NCI-H2081 treated with DMSO at 0.1 percent for 48 hours (cell line): ENCODE data around the gene CHST2.

Experiments used
- DNase-seq: peaks from one replicate; lab custom pipeline; 2025; lab: John Stamatoyannopoulos, UW

Gene CHST2

DNA sequence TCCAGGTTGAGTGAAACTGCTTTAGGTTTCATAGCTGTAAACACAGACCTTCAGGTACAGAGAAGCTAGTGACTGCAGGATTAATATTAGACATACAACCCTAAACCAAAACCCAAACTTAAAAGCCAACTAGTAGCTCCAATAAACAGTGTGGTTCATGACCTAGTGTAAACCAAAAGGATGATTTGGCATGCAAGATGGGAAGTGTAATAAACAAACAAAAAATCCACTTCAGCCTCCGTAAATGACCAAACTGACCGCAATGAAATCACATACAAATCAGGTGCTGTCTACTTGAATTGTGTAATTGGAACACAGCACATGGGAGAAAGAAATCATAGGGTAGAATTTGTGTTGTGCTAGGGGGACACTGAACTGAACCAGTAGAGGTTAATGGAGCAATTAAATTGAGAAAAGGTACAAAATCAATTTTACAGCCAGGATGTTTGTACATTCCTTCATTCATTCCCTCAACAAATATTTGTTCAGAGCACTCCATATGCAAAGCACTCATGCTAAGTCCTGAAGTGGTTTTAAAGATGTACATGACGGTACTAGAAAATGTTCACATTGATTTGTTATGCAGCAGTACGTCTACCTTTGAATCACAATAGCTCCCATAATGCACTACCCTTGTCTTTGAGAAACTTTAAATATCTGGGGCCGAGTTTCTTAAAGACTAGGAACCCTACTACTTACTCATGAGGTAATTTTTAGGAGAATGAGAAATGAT is 21.4 kb upstream of the CHST2 start:
- no peak for DNase-seq

DNA sequence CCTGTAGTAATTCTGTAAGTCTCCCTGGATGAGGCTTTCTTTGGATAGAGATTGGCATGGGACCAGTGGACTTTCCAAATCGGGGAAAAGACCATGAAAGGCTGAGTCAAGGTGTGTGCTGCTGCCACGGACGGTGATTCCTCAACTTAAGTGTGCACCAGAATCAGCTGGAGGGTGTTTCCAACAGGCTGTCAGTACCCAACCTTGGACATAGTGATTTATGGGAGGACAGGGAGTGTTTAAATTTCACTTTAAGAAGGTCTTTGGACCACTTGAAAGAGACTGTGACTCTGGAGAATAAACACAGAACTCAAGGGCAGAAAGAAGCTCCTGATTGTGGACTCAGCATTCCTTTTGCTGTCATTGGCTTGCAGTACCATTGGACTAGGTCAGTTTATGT is 20.4 kb upstream of the CHST2 start:
- DNase-seq = no peak

DNA sequence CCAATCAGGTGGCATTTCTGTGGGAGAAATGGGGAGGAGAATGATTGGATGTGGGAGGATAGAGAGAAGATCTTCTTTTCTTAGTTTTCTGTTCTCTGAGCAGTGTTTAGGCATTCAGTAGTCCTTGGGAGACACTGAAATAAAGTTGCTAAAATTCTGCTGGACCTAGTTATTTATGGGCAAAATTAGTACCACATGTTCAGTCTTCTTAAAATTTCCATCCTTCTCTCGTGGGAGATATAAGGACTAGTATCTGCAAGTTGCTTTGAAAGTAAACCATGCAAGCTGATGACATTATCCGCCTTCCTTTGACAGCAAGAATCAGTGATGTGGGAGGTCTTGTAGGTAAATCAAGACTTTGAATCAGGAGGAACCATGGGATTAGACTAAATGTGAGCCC is 19.9 kb upstream of the CHST2 start:
- DNase-seq = no peak

DNA sequence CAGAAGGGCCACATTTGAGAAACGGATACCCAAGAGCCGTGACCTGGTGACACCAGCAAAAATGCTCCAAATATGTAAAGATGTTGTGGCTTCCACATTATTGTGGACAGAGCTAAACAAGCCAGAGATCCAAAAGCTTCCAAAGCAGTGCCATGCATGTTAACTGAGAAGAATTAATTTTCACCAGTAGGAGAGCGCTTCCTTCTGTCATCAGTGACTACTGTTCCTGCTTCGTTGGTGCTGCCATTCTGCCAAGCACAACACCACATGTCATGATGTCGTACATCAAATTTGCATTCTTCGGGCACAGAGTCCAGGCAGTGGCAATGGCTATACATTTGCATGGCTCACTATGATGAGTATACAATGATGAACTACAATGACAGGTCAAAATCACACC is 19.1 kb upstream of the CHST2 start:
- no peak for DNase-seq

DNA sequence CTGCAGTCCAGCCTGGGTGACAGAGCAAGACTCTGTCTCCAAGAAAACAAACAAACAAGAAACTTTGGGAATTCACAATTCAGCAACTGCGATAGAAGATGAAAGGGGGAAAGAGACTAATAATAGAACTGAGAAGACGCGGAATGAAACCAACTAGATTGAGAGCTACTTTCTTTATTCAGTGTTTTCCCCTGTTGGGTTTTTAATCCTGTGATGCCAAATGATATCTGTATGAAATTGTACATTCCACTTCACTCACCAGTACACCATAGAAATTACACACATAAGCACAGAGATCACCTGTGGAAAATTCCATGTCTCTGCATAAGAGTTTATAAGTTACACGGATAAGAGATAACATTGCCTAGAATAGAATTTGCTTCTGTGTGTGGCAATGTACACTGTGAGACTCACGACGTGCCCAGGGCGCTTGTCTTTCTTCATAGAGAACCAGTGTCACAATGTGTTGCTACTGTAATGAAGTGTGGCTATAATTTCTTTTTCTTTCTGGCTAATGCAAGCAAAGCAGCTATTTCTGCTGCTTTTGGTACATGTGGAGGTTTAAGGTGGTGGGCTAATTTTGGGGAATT is 17.7 kb upstream of the CHST2 start:
- no peak for DNase-seq

DNA sequence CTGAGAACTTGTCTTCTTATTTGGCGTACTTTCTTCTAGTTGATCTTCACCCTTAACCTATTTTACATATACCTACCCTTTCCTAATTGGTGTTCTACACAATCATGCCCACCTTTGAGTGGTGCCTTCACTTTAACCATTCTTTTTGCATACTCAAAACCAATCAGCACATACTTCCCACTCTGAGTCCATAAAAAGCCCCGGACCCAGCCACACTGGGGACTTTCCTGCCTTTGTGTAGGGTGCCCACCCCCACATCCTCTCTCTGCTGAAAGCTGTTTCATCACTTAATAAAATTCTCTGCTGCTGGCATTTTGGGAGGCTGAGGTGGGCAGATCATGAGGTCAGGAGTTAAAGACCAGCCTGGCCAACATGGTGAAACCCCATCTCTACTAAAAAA is 15.9 kb upstream of the CHST2 start:
- DNase-seq = no peak

DNA sequence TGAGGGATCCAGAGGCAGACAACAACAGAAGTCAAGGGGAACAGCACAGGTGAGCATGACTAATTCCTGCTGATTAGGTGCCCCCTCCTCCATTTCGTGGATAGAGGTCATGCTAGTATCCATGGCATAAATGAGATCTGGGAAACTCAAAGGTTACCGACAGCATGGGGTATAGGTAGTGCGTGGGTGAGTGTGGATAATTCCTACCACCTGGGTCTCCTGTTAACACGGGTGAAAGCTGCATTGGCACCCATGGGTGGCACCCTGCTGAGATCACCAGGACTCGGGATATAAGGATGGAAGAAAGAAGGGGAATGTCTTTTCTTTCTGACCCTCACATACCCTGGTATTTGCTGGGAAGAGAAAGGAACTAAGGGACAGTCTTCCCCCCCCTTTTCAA is 14.4 kb upstream of the CHST2 start:
- no peak for DNase-seq

DNA sequence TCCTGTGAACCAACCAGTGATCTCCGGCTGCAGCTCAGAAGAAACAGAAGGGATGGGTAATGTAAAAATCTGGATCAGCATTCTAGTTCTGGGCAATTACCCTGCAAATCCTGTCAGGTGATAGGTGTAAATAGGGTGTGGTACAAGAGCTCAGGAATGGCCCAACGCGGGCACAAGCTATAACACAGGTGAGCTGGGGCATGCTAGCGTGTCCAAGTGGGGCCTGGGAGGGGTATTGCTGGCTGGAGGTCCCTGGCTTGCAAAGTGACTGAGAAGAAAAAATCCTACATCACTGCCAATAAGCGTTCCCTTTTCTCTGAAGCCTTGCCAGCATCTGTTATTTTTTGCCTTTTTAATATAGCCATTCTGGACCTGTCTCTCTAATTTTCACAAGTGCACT is 9.7 kb upstream of the CHST2 start:
- DNase-seq = no peak

DNA sequence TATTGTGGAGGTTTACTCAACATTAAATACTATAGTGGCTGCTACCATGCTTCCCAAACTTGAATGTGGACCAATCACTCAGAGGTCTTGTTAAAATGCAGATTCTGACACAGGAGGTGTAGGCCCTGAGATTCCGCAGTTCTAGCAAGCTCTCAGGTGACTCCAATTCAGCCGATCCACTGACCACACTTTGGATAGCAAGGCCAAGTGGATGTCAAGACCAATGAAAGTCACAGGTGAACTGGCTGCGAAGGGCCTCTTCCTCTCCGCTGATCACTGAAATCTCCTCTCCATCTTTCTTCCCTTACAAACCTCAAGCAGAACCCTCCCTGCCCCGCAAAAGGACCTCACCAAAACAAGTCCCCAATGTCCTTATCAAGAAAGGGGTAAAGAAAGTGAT is 9.2 kb upstream of the CHST2 start:
- no peak for DNase-seq

DNA sequence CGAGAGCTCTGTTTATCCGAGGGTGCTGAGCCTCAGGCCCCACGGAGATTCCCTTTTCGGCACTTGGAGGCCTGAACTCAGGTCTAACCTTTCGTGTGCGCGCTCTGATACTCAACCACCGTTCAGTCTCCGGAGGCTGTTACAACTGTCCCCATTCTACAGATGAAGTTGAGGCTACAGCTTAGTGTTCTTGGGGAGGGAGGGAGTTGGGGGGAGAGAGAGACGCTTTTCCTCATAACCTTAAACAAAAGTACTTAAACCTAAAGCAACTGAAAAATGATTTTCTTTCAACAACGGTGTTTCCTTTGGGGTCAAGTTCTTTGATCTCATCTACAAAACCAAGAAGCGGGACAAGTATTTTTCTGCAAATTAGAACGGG is 952 bp upstream of the CHST2 start:
- no peak for DNase-seq

DNA sequence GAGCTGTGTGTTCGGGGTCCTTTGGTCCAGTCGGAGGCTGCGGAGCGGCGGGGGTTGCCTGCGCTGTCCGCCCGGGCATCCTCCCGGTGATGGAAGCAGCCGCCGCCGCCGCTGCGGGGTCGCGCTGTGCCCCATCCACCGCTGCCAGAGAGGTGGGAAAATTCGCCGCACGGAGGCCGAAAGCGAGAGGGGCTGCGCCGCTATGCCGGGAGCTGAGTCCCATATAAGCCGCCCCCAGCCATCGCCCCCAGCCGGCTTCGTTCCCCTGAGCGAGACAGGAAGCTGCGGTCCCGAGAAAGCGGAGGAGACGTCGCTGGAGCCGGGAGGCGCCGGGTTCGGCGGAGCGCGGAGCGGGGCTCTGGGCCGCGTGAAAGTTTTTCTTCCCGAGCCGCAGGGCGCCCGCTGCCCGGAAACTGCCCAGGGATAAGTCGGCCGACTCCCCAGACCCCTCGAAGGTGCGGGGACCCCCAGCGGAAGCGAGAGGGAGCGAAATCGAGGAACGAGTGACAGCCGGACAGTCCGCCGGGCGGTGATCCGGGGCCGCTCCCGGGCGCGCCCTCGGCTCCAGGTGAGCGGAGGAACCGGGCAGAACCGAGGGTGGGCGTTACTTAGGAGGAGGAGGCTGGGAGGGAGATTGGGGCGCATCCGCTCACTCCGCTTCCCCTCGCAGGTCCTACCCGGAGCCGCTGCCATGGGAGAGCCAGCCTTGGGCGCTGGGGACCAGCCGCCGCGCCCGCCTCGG is 574 bp downstream of the CHST2 start:
- no peak for DNase-seq

DNA sequence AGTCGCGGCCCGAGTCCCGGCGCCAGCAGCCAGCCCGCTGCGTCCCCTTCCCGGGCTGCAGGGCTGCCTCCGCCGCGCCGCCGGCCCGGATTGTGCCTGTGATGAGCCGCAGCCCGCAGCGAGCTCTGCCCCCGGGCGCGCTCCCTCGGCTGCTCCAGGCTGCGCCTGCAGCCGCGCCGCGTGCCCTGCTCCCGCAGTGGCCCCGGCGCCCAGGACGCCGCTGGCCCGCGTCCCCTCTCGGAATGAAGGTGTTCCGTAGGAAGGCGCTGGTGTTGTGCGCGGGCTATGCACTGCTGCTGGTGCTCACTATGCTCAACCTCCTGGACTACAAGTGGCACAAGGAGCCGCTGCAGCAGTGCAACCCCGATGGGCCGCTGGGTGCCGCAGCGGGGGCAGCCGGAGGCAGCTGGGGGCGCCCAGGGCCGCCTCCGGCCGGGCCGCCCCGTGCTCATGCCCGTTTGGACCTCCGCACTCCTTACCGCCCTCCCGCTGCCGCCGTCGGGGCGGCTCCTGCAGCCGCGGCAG is 1.2 kb downstream of the CHST2 start:
- no peak for DNase-seq

DNA sequence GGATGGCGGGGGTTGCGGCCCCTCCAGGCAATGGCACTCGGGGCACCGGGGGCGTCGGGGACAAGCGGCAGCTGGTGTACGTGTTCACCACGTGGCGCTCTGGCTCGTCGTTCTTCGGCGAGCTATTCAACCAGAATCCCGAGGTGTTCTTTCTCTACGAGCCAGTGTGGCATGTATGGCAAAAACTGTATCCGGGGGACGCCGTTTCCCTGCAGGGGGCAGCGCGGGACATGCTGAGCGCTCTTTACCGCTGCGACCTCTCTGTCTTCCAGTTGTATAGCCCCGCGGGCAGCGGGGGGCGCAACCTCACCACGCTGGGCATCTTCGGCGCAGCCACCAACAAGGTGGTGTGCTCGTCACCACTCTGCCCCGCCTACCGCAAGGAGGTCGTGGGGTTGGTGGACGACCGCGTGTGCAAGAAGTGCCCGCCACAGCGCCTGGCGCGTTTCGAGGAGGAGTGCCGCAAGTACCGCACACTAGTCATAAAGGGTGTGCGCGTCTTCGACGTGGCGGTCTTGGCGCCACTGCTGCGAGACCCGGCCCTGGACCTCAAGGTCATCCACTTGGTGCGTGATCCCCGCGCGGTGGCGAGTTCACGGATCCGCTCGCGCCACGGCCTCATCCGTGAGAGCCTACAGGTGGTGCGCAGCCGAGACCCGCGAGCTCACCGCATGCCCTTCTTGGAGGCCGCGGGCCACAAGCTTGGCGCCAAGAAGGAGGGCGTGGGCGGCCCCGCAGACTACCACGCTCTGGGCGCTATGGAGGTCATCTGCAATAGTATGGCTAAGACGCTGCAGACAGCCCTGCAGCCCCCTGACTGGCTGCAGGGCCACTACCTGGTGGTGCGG is 1.9 kb downstream of the CHST2 start:
- DNase-seq = no peak

DNA sequence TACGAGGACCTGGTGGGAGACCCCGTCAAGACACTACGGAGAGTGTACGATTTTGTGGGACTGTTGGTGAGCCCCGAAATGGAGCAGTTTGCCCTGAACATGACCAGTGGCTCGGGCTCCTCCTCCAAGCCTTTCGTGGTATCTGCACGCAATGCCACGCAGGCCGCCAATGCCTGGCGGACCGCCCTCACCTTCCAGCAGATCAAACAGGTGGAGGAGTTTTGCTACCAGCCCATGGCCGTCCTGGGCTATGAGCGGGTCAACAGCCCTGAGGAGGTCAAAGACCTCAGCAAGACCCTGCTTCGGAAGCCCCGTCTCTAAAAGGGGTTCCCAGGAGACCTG is 2.5 kb downstream of the CHST2 start:
- no peak for DNase-seq

DNA sequence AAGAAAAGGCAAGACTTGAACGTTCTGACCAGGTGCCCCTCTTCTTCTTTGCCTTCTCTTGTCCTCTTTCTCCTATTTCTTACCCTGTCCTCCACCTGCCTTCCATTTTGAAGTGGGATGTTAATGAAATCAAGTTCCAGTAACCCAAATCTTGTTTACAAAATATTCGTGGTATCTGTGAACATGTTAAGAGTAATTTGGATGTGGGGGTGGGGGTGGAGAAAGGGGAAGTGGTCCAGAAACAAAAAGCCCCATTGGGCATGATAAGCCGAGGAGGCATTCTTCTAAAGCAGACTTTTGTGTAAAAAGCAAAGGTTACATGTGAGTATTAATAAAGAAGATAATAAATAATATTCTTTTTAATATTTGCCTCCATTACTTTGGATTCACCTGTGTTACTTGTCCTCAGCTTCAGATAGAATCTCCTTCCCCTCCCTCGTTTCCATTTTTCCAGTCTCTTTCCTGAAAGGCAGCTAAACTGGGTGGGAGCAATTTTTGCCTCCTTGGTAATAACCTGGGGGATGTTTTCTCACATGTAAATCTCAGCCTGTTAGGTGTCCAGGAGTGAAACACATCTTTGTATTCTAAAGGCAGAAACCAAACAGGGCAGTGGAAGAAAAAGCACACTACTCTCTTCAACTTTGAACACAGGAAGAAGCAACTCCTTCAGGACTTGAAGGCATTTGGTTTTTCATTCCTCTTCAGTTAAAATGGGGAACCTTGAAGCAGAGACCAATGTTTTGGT is 3.2 kb downstream of the CHST2 start:
- no peak for DNase-seq

DNA sequence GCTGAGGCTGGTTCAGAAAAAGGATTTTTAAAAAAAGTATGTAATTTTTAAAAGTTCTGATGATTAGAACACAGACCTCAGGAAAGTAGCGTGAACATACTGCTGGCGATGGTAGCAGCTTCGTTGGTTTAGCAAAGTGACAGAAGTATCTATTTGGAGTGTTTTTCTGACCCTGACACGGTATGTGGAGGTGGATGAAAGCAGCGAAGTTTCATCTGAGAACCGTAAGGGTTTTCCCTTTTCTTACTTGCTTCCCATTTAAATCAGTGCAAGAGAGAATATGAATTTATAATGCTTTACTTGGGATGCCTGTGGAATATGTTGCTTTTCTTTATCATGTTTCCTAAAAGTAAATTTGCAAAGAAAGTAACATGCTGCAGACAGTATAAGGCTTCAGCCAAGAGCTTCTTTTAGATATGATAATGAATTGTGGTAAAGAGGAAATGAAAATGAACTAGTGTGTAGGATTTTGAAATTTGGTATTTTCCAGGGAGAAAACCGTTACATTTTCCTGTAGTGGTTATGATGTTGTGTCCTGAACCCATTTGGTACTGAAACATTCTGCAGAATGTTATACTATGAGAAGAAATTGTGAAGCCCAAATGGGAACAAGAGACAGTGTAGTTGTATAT is 3.9 kb downstream of the CHST2 start:
- DNase-seq = no peak

DNA sequence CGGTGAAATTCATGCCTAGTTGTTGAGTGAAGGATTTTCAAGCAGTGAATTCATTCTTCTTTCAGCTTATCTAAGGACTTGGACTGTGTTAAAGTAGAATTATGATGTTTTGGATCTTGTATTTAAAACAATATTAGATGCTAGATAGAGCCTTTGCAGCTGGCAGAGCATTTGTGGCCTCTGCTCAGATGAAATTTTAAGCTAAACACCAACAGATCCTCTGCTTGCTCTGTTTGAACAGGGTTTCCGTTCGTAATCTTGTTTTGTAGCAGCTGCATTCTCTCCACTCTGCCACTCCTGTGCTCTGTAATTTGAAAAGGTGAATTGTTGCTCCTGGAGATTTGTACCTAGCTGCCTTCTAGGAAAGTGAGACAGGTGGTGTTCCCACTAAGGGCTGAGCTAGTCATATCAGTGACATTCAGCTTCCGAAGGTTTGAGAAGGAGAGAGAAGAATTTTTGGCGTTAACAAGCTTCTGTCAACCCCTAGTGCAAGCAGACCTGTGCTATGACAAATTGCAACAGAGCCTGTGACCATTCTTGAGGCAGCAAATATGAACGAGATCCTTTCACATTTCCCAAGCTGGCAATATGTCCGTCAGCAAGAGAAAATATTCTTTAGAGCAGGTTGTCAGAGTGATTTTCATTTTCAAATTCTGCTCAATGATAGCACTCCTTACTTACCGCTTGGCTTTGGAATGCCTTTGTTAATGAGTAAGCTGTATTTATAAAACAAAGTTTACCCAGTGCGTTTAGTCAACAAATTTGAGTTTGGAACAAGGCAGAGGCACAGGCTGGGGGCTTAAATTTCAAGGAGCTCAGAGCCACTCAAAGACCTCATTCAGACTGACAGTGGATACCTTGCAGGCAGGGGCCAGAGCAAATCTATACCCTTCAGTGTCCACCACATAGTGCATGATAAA is 5.3 kb downstream of the CHST2 start:
- peak; percentile 32 for DNase-seq

DNA sequence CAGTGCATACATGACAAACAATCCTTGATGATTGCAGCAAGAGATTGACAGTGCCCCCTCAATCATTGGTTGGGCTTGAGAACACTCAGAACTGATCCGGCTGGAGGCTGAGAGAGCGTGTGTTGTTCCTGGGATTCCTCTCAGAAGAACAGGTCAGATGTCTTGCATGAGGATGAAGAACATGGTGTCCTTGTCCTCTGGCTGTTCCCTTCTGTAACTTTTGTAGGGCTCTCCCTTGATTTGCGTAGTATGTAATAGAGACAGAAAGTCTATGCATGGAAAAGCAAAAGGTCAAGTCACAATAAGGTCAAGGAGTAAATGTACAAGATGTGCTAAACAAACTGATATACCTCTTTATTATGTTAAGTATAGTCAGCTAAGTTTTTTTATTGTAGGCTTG is 8.2 kb downstream of the CHST2 start:
- no peak for DNase-seq

DNA sequence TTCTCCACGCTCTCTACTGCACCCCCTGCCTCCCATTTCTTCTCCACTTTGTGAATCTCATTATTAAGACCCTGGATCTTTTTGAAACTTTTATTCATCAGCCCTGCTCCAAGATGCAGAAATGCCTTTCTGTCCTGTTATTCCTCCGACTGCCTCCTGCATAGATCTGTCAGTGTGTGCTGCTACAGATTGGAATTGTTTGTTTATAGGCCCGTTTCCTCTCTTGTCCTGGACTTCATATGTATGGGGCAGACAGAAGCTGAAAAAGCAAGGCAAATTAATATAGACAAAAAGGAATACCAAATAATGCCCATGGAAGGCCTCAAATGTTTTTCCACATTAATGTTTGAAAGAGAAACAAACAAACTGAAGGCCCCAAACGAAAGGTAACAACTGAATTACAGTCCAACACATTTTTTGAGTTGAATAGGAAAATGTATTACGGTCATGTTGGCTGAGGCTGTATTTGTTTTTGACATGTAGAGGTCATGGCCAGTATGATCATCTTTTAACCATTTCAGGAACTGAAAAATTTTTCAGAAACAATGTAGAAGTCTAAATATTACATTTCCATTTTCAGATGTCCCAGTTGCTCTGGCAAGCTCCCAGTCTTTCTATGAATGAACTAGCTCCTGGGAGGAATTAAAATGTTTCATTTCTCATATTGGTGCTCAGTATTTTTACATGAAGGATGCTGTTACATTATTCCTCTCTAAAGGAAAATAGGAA is 8.8 kb downstream of the CHST2 start:
- no peak for DNase-seq
